Pancreas (tissue), 10 donors: ENCODE data around the gene PRKCE. TPM values are rescaled to one million over a fixed set of nuclear protein-coding genes. Genes with fewer than 3 reads are reported as not detected.
A peak's percentile ranks its signal among the peaks of the same experiment; 100 is the strongest.

Experiments
- ATAC-seq, 4 donors: fragments of 200-7000 bp; cut with Tn5 transposase; one replicate each; pipeline versions ENCODE4 v1.8.0 to v1.9.1; 2020; ENCODE audit warnings: mild to moderate bottlenecking in 4 of 4, moderate library complexity in 4 of 4
- DNase-seq, 6 donors: peaks; one replicate each; pipeline ENCODE4 v3.0.0-alpha.2; 2020
- FAIRE-seq: peaks from 2 replicates; lab custom pipeline; 2012; peaks lifted over from hg19 to GRCh38; lab: Jason Lieb, UNC
- H3K27ac ChIP-seq, 4 donors: fragments of 200-600 bp; sonication (generic); 1 replicate in 3 of 4; 2 replicates in 1 of 4; pipeline versions ENCODE4 v1.5.0 to v1.8.0; 2020
- H3K27me3 ChIP-seq, 4 donors: fragments of 200-600 bp; one replicate each; pipeline ENCODE4 v1.8.0; 2021
- H3K36me3 ChIP-seq, 3 donors: fragments of 200-600 bp; sonication (generic) in 1 of 3; one replicate each; pipeline versions ENCODE4 v1.5.0 to v1.8.0; 2020 to 2021
- H3K4me1 ChIP-seq, 3 donors: fragments of 200-600 bp; one replicate each; pipeline ENCODE4 v1.8.0; 2021
- H3K4me3 ChIP-seq, 4 donors: fragments of 200-600 bp; sonication (generic) in 2 of 4; one replicate each; pipeline versions ENCODE4 v1.5.0 to v1.8.0; 2020 to 2021
- H3K9me3 ChIP-seq, 4 donors: fragments of 200-600 bp; one replicate each; pipeline ENCODE4 v1.8.0; 2021
- WGBS, 2 donors: extraction: QIAGEN DNeasy Blood & Tissue Kit; methylation state at CpG; one replicate each; pipeline ENCODE4 v1.1.7; 2013; 5-methylcytosine and 5-hydroxymethylcytosine counted together
- intact Hi-C, 3 donors: fragments of 100-400 bp; cut with DNase I; formaldehyde crosslinking; loops; one replicate each; pipeline versions ENCODE4 v1.11.1 to v1.14.2; 2022
- polyA plus RNA-seq, 2 donors: library from polyadenylated mRNA; stranded (reverse); fragments of 200-250 nt; gene quantifications; one replicate each; pipeline ENCODE4 v1.2.3, GENCODE V29; 2013
- total RNA-seq, 6 donors: library from RNA; stranded (reverse); fragmentation: NEBNext Ultra II Directional in 4 of 6; extraction: Animal tissue kit (Norgen Biotek cat#: 25700) in 4 of 6; gene quantifications; one replicate each; pipeline versions ENCODE4 v1.2.1 to v1.2.4, GENCODE V29; 2021 to 2023
- TF ChIP-seq, protein P1 (sequence below), 4 donors: fragments of 200-600 bp; sonication (generic) in 3 of 4; IDR thresholded peaks; one replicate each; pipeline versions ENCODE4 v1.5.0 to v1.8.0; 2021; ENCODE audit warnings: antibody characterized with exemption in 4 of 4
- donor health status: healthy with polysubstance abuse.
- donor health status: DM: no; HTN: no; CAD: no; lungs with moderate emphysema.
- donor health status: DM: no; HTN: no; CAD: no.
- donor health status: control.
- donor health status: control.
- donor health status: Bipolar disorder and iron deficiency.
- donor health status: DM: yes; HTN: yes; CAD: no.
- donor health status: DM: no; HTN: no; CAD: no.
- donor health status: DM: no; HTN: no; CAD: no.
- donor health status: DM: yes; HTN: yes; CAD: no.

The PRKCE gene
- total and polyA plus RNA-seq, 8 donors = 4.0 to 19.4 (median 10.0) TPM

DNA sequence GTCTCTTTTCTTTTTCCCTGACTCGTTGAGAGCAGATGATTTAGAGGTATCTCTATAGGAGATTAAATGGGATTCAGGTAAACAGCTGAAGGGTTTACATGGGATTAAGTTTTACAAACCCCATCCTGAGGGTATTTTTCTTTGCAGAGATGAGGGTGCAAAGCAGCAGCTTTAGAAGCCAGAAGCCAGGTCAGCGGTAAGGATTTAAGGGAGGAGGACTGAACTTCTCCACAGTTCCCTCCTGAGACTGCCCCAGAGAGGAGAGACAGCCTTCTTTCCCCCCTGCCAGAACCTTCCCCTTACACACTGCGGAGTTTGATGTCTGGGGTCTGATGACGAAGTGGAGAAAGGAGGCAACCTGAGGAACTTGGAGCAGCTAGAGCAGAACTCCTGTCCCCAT is 220.1 kb downstream of the PRKCE start:
- 83 to 88% methylated on average over 4 of the region's 4 CpGs for WGBS, 2 donors
- DNase-seq (no peak), ATAC-seq (no peak), FAIRE-seq (no peak)
- H3K4me3 ChIP-seq = no peak overlapping the region
- H3K27me3 ChIP-seq = no peaks in the 10 kb centered on the region
- H3K9me3 ChIP-seq = no peaks in the 10 kb centered on the region
- H3K36me3 ChIP-seq = no peaks in the 10 kb centered on the region
- TF ChIP-seq, protein P1, sequence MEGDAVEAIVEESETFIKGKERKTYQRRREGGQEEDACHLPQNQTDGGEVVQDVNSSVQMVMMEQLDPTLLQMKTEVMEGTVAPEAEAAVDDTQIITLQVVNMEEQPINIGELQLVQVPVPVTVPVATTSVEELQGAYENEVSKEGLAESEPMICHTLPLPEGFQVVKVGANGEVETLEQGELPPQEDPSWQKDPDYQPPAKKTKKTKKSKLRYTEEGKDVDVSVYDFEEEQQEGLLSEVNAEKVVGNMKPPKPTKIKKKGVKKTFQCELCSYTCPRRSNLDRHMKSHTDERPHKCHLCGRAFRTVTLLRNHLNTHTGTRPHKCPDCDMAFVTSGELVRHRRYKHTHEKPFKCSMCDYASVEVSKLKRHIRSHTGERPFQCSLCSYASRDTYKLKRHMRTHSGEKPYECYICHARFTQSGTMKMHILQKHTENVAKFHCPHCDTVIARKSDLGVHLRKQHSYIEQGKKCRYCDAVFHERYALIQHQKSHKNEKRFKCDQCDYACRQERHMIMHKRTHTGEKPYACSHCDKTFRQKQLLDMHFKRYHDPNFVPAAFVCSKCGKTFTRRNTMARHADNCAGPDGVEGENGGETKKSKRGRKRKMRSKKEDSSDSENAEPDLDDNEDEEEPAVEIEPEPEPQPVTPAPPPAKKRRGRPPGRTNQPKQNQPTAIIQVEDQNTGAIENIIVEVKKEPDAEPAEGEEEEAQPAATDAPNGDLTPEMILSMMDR (IDR thresholded peaks at IDR 0.05) = no peak
- no peak overlapping the region for H3K27ac ChIP-seq
- H3K4me1 ChIP-seq = peaks cover 0 to 14% (median 0%) of the 10 kb centered on the region in 3 donors
- intact Hi-C loops = no loop called here

DNA sequence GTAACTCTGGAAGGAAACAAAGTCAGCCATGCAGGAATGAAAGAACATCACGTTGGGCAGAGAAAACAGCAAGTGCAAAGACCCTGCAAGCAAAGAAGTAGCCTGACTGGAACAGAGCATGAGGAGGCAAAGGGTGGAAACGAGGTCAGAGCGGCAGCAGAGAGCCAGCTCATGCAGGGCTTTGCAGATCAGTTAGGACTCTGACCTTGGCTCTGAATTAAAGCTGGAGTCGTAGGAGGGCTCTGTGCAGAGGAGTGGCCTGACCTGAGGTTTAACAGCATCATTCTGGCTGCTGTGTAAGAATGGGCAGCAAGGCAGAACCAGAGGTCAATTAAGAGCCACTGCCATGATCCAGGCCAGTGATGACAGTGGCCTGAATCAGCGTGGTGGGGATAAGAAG is 220.7 kb downstream of the PRKCE start:
- H3K36me3 ChIP-seq = no peaks in the 10 kb centered on the region
- H3K9me3 ChIP-seq = no peaks in the 10 kb centered on the region
- TF ChIP-seq, protein P1 (IDR thresholded peaks at IDR 0.05) = no peak
- H3K27me3 ChIP-seq = no peaks in the 10 kb centered on the region
- no peak overlapping the region for H3K27ac ChIP-seq
- FAIRE-seq = no peak
- no peak for DNase-seq
- no peak overlapping the region for H3K4me3 ChIP-seq
- WGBS, 2 donors = 47 to 55% methylated on average over 5 of the region's 5 CpGs
- peak in 2 of 4 donors; percentile 23 to 48 for ATAC-seq
- intact Hi-C loops = no loop called here
- H3K4me1 ChIP-seq = peaks cover 0 to 14% (median 0%) of the 10 kb centered on the region in 3 donors

DNA sequence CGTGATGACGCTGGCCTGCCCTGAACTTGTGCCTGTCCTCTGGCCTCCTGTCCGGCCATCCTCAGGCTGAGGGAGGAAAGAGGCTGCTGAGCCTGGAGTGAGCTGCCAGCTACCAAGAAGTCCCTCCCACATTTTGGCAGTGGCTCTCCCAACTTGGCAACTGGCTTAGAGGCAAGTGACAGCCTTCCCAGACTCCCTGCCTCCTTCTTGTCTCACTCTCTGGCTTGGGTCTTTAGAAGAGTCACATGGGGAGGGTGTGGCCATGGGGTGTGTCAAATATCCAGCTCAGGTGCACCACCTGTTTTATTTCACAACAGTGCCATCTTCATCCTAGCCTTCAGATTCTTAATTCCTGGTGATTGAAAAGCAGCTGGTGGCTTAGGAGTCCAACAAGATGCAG is 222.9 kb downstream of the PRKCE start:
- Histone ChIP-seq H3K4me3 (no peak overlapping the region), H3K27ac (peak overlapping the region in 2 of 4 donors; percentile 19 to 25), H3K4me1 (peaks cover 0 to 14% (median 0%) of the 10 kb centered on the region in 3 donors), H3K36me3 (no peaks in the 10 kb centered on the region), H3K27me3 (no peaks in the 10 kb centered on the region), H3K9me3 (no peaks in the 10 kb centered on the region)
- intact Hi-C loops = no loop called here
- ATAC-seq (peak; percentile 92 to 98 (median 95)), FAIRE-seq (no peak), DNase-seq (peak; percentile 68 to 93 (median 91))
- 25 to 30% methylated on average over 3 of the region's 3 CpGs for WGBS, 2 donors
- TF ChIP-seq, protein P1 (IDR thresholded peaks at IDR 0.05) = no peak

DNA sequence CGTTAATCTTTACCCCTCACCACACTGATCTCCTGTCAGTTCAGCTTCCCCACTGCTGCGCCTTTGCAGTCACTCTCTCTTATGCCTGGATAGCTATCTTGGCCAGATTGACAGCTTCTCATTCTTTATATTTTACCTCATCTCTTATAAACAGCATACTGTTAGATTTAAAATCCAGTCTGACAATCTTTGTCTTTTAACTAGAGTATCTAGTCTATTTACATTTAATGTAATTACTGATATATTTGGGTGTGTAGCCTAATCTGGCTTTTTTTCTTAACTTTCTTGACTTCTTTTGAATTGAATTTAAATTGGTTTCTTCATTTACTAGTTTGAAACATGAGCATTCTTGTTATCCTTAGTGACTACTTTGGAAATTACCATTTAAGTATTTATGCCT is 225.1 kb downstream of the PRKCE start:
- 96 to 98% methylated on average over 2 of the region's 2 CpGs for WGBS, 2 donors
- no peaks in the 10 kb centered on the region for H3K36me3 ChIP-seq
- TF ChIP-seq, protein P1 (IDR thresholded peaks at IDR 0.05) = no peak
- H3K27ac ChIP-seq = no peak overlapping the region
- no peak overlapping the region for H3K4me3 ChIP-seq
- intact Hi-C loops = no loop called here
- ATAC-seq (no peak), FAIRE-seq (no peak), DNase-seq (no peak)
- no peaks in the 10 kb centered on the region for H3K27me3 ChIP-seq
- no peaks in the 10 kb centered on the region for H3K9me3 ChIP-seq
- H3K4me1 ChIP-seq = peaks cover 0 to 14% (median 0%) of the 10 kb centered on the region in 3 donors

DNA sequence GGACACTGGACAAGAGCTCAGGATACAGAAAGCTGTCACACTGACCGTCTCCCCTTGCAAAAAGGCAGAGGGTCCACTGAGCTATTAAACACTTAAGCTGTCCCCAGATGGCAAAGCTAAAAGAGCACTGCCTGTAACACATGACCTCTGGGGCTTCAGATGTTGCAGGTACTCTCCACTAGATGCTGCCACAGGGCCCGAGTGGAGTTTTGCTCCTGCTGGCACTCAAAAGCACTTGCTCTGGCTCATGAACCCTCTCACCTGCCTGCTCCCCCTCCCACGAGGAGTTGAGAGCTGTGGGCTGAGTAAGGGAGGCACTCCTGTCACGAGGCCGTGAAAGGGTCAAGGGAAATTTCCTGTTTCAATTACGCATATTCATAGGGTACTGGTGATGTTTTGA is 227.9 kb downstream of the PRKCE start:
- Histone ChIP-seq H3K36me3 (no peaks in the 10 kb centered on the region), H3K27me3 (no peaks in the 10 kb centered on the region), H3K9me3 (no peaks in the 10 kb centered on the region), H3K4me3 (no peak overlapping the region), H3K4me1 (peaks cover 0 to 5% (median 1%) of the 10 kb centered on the region in 3 donors), H3K27ac (no peak overlapping the region)
- TF ChIP-seq, protein P1 (IDR thresholded peaks at IDR 0.05) = no peak
- intact Hi-C loops = no loop called here
- no peak for ATAC-seq
- no peak for FAIRE-seq
- DNase-seq = no peak
- WGBS, 2 donors = 82 to 90% methylated on average over 6 of the region's 6 CpGs
